Stimulated activated CD8-positive, alpha-beta memory T cell treated with anti-CD3 and anti-CD28 coated beads, Interleukin-12 subunit alpha, Interleukin-12 subunit beta, amount 100 ng/mL, for 4 hours (primary cell): Measurements from ENCODE around the gene IFNA10.
"Not testable (repeated sequence)": the region's sequence is repeated elsewhere in the genome, so short reads cannot be mapped to it uniquely, and the experiment has no call there.

ENCODE experiments used
- DNase-seq: peaks from one replicate; pipeline ENCODE4 v3.0.0-alpha.2; 2020; ENCODE audit warnings: low read depth

Gene IFNA10

GRCh38 chr9:21194867-21195776 lies 11.8 kb downstream of the IFNA10 start:
- not testable (repeated sequence) for DNase-seq

- not testable (repeated sequence) for DNase-seq
These were observed 19.5 kb downstream of the IFNA10 start, which contains the start of gene IFNA4 for GRCh38 chr9:21187487-21187886. TSS of gene IFNA4 (minus strand) at chr9:21187587. CDS start at chr9:21187531, 56 bp downstream.

GRCh38 chr9:21182810-21183736 lies 23.9 kb downstream of the IFNA10 start:
- not testable (repeated sequence) for DNase-seq

GRCh38 chr9:21174671-21175070 lies 32.3 kb downstream of the IFNA10 start:
- no peak for DNase-seq

GRCh38 chr9:21172156-21172555 lies 34.8 kb downstream of the IFNA10 start:
- no peak for DNase-seq

- no peak for DNase-seq
These were observed 35.6 kb downstream of the IFNA10 start for GRCh38 chr9:21171351-21171750.

GRCh38 chr9:21166560-21166959 lies 40.4 kb downstream of the IFNA10 start, which contains the start of gene IFNA21:
TSS of gene IFNA21 (minus strand) at chr9:21166660. CDS start at chr9:21166612, 48 bp downstream.
- DNase-seq = not testable (repeated sequence)

GRCh38 chr9:21165516-21165915 lies 41.4 kb downstream of the IFNA10 start:
- DNase-seq = no peak

- no peak for DNase-seq
These were observed 46.8 kb downstream of the IFNA10 start for GRCh38 chr9:21160178-21160577.
